Measurements from ENCODE around the gene TLX1.
"Not testable (repeated sequence)": the region's sequence is repeated elsewhere in the genome, so short reads cannot be mapped to it uniquely, and the experiment has no call there.

Gene TLX1

DNA sequence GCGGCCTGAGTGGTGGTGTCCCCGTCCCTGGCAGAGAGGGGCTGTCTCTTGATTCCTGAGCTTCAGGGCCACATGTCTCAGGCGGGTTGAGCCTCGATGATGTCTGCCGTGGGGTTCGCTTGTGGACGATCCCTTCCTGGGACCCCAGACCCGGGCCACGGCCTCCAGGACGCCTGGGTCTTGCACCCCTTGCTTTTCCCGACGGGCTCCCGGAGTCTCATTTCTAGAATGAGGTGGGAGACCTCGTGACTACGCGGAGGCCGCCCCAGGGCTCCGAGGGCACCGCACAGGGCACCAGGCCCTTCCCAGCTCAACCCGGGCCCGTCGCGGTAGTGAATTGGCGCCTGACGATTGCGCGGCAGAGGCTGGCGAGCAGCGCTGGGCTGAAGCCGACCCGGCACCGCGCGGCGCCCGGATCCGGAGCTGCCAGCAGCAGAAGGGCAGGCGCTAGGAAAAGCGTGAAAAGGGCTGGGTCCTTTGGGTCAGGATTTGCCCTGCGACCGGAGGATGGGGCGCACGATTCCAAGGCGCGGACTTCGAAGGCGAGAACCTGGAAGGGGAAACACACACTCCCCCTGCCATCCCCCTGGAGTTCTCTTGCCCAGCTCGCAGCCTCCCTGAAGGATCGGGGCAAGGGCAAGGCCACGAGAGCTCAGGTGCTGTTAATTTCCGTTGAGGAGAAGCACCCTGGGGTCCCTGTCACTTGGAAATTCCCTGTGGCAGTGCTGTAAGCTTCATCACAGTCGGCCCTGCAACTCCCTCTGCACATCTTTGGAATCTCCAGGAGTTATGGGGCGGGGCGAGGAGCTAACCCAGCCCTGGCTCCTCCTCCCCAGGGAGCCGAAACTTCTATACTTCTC, 15.5 kb downstream of the TLX1 start:
- DNase-seq = no peak

DNA sequence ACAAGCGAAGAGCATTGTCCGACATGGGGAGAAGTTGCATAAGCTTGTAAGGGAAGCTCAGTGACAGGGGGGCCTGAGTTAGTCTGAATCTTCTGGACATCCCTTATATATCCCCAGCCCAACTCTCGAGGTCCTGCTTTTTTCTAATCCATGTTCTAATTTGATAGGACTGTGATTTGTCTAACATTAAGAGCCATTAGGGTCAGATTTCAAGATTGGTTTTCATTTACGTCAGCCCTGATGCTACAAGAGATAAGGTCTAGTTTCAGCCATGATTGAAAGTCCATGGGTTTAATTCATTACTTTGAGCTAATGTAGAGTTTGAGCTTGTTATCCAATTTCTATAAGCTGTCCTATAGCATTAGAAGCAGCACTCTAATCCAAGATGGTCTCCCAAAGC, 20.3 kb downstream of the TLX1 start:
- DNase-seq = no peak

DNA sequence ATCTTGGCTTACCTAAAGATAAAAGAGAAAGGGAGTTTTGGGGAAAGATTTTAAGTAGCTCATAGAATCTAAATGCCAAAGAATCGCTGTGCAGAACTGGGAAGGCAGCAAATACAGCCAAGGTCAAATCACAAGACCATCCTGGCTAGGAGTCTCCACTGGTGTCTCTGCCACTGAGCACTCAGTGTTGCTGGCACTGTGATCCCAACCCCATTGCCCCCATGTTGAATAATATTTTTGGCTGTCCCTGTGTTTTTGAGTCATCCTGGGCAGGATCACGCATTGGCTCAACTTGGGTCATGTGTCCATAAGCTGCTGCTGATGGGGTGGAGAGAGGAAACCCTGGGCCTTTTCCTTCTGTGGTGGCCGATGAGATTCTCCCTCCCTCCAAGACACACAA, 21.2 kb downstream of the TLX1 start:
- DNase-seq = no peak

GRCh38 chr10:101154506-101154905, 23.4 kb downstream of the TLX1 start:
- DNase-seq = not testable (repeated sequence)

GRCh38 chr10:101155896-101156295, 24.8 kb downstream of the TLX1 start:
- no peak for DNase-seq

- DNase-seq = no peak
These were observed 26.8 kb downstream of the TLX1 start for GRCh38 chr10:101157756-101158458.

DNA sequence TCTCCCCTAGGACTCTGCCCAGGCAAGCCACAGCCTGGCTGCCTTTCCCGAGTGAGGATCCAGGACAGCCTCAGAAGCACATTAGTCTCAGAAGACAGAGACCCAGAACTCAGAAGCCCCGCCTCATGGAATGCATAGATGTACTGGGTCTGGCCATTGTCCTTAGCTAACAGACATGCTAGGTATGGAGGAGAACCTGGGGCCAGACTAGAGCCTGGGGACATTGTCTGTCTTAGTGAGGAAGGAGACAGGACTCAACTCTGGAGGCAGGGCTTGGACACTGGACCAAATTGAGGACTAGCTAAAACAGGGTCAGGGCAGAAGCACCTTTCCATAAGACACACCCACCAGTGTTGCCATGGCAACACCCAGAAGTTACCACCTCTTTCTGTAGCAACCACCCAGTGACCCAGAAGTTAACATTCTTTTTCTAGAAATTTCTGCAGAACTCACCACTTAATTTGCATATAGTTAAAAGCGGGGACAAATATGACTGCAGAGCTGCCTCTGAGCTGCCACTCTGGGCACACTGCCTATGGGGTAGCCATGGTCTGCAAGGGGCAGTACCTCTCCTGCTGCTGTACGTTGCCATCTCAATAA, 27.5 kb downstream of the TLX1 start:
- no peak for DNase-seq

DNA sequence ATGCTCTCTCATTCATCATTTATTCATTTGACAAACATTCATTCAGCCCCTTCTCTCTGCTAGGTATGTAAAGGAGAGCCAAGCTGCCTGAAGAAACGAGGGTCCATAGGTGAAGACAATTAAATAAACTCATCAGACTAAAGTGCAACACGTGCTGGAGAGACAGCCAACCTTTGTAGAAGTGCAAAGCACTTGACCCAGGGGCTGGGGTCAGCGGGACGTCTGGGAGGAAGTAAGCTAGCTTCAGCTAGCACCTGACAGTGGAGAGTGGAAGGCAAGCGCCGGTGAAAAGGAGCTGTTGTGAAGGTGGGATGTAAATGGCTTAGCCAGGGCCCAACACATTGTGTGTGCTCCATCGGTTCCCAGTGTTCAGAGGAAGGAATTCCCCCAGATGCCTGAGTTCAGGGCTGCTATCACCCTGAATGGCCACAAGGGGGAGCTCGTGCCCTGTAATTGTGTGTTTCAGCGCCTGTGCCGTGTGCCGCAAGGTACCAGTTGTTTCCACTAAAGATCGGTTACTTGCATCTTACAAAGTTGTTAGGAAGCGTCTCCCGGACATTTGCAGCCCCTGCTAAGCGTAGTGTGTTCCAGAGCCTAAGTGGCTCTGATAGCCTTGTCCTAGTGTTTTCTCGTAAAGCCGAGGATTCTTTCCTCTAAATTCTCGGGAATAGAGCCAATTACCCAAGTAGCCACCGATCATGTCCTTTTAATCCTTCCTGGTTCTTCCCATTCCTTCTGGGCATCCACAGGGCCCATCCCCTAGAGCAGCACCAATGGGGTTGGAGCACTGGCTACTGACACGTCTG, 30.6 kb downstream of the TLX1 start:
- DNase-seq = peak in 48 of 51 donors; percentile 2 to 75 (median 29)

- DNase-seq = no peak
These were observed 31.6 kb downstream of the TLX1 start for GRCh38 chr10:101162677-101163076.

DNA sequence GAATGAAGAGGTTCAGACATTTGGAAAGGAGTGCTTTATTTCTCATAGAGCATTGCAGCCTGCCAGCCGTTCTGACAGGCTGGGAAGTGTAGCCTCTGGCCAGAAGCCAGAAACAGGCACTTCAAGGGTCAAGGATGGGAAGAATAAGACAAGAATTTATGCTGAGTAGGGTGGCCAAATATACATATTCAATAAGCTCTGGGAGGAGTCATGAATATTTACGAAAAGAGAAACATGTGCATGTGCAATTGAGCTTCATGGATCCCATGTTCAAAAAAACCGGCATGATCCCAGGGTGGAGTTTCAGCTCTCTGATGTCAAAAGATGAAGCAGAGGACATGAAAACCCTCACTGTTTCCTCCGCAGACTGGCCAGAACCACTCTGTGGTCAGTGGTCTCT, 32.9 kb downstream of the TLX1 start:
- no peak for DNase-seq

- no peak for DNase-seq
These were observed 34.6 kb downstream of the TLX1 start for GRCh38 chr10:101165736-101166135.

DNA sequence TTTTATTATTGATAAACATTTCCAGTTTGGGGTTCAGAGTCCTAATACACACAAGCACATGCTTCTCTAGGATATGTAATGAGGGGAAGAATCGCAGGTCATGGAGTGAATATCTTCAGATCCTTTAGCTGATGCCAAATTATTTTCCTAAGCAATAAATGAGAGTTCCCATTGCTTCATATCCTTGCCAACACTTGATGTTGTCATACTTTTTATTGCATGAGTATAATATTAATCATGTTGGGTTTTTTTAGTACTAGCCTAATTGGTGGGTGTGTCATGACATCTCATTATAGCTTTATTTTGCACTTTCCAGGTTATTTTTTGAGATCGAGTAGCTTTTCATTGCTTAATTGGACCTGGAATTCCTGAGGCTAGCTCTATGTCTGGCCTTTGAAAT, 35.3 kb downstream of the TLX1 start:
- no peak for DNase-seq

DNA sequence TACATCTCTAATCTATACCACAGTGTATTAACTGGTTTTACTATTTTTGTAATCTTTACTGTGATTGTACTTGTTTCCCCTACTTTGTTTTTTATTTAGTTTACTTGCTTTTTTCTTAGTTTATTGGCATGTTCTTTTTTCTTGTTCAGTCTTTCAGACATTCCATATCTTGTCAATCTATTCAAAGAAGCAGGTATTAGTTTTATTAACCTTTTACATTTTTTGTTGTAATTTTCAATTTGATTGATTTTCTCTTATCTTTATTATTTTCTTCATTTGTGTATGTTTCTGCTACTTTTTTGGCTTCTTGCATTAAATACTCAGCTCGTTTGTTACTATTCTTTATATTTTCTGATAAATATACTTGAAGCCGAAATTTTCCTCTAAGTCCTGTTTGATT, 41.6 kb downstream of the TLX1 start:
- no peak for DNase-seq

GRCh38 chr10:101174319-101174718, 43.2 kb downstream of the TLX1 start:
- DNase-seq = no peak

- no peak for DNase-seq
These were observed 45.5 kb downstream of the TLX1 start for GRCh38 chr10:101176577-101176976.

- no peak for DNase-seq
These were observed 51.8 kb downstream of the TLX1 start for GRCh38 chr10:101182936-101183335.

GRCh38 chr10:101183458-101184183, 52.5 kb downstream of the TLX1 start:
- DNase-seq = no peak
